H9 (cell line): ENCODE results near the gene AGBL4. TPM values are rescaled to one million over a fixed set of nuclear protein-coding genes. Genes with fewer than 3 reads are reported as not detected.

Experiments used
- DNase-seq: peaks from one replicate; pipeline ENCODE4 v3.0.0-alpha.2; 2017
- H2AFZ ChIP-seq: one replicate; pipeline ENCODE4 v1.6.1; 2013; ENCODE audit warnings: mild to moderate bottlenecking, low read length, control low read depth, moderate library complexity
- H2AK5ac ChIP-seq: 2 replicates; pipeline ENCODE4 v1.6.1; 2013; ENCODE audit warnings: low read length, control low read depth, mixed read lengths; ENCODE audit not compliant: insufficient read length
- H2BK120ac ChIP-seq: one replicate; pipeline ENCODE4 v1.6.1; 2013; ENCODE audit warnings: low read depth, mild to moderate bottlenecking, low read length, control low read depth, inconsistent platforms; ENCODE audit not compliant: poor library complexity, severe bottlenecking
- H2BK12ac ChIP-seq: 2 replicates; pipeline ENCODE4 v1.6.1; 2013; ENCODE audit warnings: low read length, control low read depth, mixed read lengths, low read depth; ENCODE audit not compliant: insufficient read length
- H2BK15ac ChIP-seq: 2 replicates; pipeline ENCODE4 v1.6.1; 2013; ENCODE audit warnings: low read depth, low read length, control low read depth
- H2BK20ac ChIP-seq: one replicate; pipeline ENCODE4 v1.6.1; 2013; ENCODE audit warnings: low read depth, mild to moderate bottlenecking, low read length, control low read depth, inconsistent platforms; ENCODE audit not compliant: poor library complexity, severe bottlenecking
- H2BK5ac ChIP-seq: 2 replicates; pipeline ENCODE4 v1.6.1; 2013; ENCODE audit warnings: low read length, control low read depth, mixed read lengths; ENCODE audit not compliant: insufficient read length
- H3K14ac ChIP-seq: 2 replicates; pipeline ENCODE4 v1.6.1; 2013; ENCODE audit warnings: low read length, control low read depth; ENCODE audit not compliant: insufficient read depth
- H3K18ac ChIP-seq: 2 replicates; pipeline ENCODE4 v1.6.1; 2013; ENCODE audit warnings: low read depth, mild to moderate bottlenecking, mixed read lengths, low read length, control low read depth; ENCODE audit not compliant: insufficient read length
- H3K23ac ChIP-seq: 2 replicates; pipeline ENCODE4 v1.6.1; 2013; ENCODE audit warnings: low read length, control low read depth, mixed read lengths, low read depth; ENCODE audit not compliant: insufficient read length
- H3K23me2 ChIP-seq: 2 replicates; pipeline ENCODE4 v1.6.1; 2013; ENCODE audit warnings: low read depth, mild to moderate bottlenecking, mixed read lengths, low read length, control low read depth; ENCODE audit not compliant: insufficient read length, poor library complexity, severe bottlenecking
- H3K27ac ChIP-seq: 2 replicates; pipeline ENCODE4 v1.5.1; 2013; ENCODE audit warnings: low read length, control low read depth, mixed read lengths, low read depth; ENCODE audit not compliant: insufficient read length
- H3K27me3 ChIP-seq: 2 replicates; pipeline ENCODE4 v1.6.1; 2013; ENCODE audit warnings: low read length, control low read depth, inconsistent platforms; ENCODE audit not compliant: insufficient read depth
- H3K4ac ChIP-seq: 2 replicates; pipeline ENCODE4 v1.6.1; 2013; ENCODE audit warnings: low read depth, mild to moderate bottlenecking, control low read depth, inconsistent platforms, low read length, moderate library complexity
- H3K4me1 ChIP-seq: 2 replicates; pipeline ENCODE4 v1.6.1; 2013; ENCODE audit warnings: low read length, control low read depth, inconsistent platforms; ENCODE audit not compliant: insufficient read depth
- H3K4me2 ChIP-seq: 2 replicates; pipeline ENCODE4 v1.6.1; 2013; ENCODE audit warnings: low read length, control low read depth, mixed read lengths; ENCODE audit not compliant: insufficient read length, insufficient read depth
- H3K56ac ChIP-seq: 2 replicates; pipeline ENCODE4 v1.6.1; 2013; ENCODE audit warnings: low read depth, mild to moderate bottlenecking, mixed read lengths, low read length, control low read depth; ENCODE audit not compliant: insufficient read length
- H3K79me1 ChIP-seq: 2 replicates; pipeline ENCODE4 v1.6.1; 2013; ENCODE audit warnings: low read depth, mild to moderate bottlenecking, moderate library complexity, low read length, control low read depth, inconsistent platforms; ENCODE audit not compliant: insufficient read depth, poor library complexity, severe bottlenecking
- H3K79me2 ChIP-seq: 2 replicates; pipeline ENCODE4 v1.6.1; 2013; ENCODE audit warnings: low read length, control low read depth, inconsistent platforms; ENCODE audit not compliant: insufficient read depth
- H3K9ac ChIP-seq: 2 replicates; pipeline ENCODE4 v1.6.1; 2013; ENCODE audit warnings: low read length, control low read depth, mixed read lengths; ENCODE audit not compliant: insufficient read length; ENCODE audit errors: extremely low read depth
- H3K9me3 ChIP-seq: one replicate; pipeline ENCODE4 v1.6.1; 2013; ENCODE audit warnings: low read depth, low read length, inconsistent platforms; ENCODE audit not compliant: control insufficient read depth
- H3T11ph ChIP-seq: one replicate; pipeline ENCODE4 v1.6.1; 2013; ENCODE audit warnings: mild to moderate bottlenecking, low read length, control low read depth, inconsistent platforms
- H4K20me1 ChIP-seq: one replicate; pipeline ENCODE4 v1.6.1; 2013; ENCODE audit not compliant: control insufficient read depth, insufficient read length, insufficient read depth
- H4K5ac ChIP-seq: 2 replicates; pipeline ENCODE4 v1.6.1; 2013; ENCODE audit warnings: low read depth, mild to moderate bottlenecking, mixed read lengths, low read length, control low read depth; ENCODE audit not compliant: insufficient read length
- H4K8ac ChIP-seq: replicated peaks from 2 replicates; pipeline ENCODE4 v1.6.1; 2013; ENCODE audit warnings: low read length, control low read depth, mixed read lengths, low read depth; ENCODE audit not compliant: insufficient read length
- H4K91ac ChIP-seq: 2 replicates; pipeline ENCODE4 v1.6.1; 2013; ENCODE audit warnings: low read depth, mild to moderate bottlenecking, moderate library complexity, mixed read lengths, low read length, control low read depth; ENCODE audit not compliant: insufficient read length
- H3K27ac Mint-ChIP-seq, 3 experiments: 2 replicates in 2 of 3; 3 replicates in 1 of 3; pipeline ENCODE4 v1.8.0; 2020 to 2021; ENCODE audit warnings: mixed read lengths in 3 of 3, mild to moderate bottlenecking in 1 of 3, moderate library complexity in 1 of 3
- H3K27me3 Mint-ChIP-seq: 2 replicates; pipeline ENCODE4 v1.8.0; 2021; ENCODE audit warnings: low read depth, mild to moderate bottlenecking, moderate library complexity, mixed read lengths
- H3K36me3 Mint-ChIP-seq, 3 experiments: 2 replicates in 2 of 3; 3 replicates in 1 of 3; pipeline ENCODE4 v1.8.0; 2020 to 2021; ENCODE audit warnings: low read depth in 3 of 3, mixed read lengths in 3 of 3; ENCODE audit not compliant: insufficient read depth in 1 of 3
- H3K4me1 Mint-ChIP-seq, 2 experiments: 2 replicates each; pipeline ENCODE4 v1.8.0; 2020; ENCODE audit warnings: mixed read lengths in 2 of 2
- H3K4me3 Mint-ChIP-seq, 2 experiments: 2 replicates in 1 of 2; 3 replicates in 1 of 2; pipeline ENCODE4 v1.8.0; 2020 to 2021; ENCODE audit warnings: mild to moderate bottlenecking in 2 of 2, mixed read lengths in 2 of 2, moderate library complexity in 1 of 2
- H3K9me3 Mint-ChIP-seq, 2 experiments: 2 replicates in 1 of 2; 3 replicates in 1 of 2; pipeline ENCODE4 v1.8.0; 2020; ENCODE audit warnings: mild to moderate bottlenecking in 2 of 2, mixed read lengths in 2 of 2, moderate library complexity in 1 of 2
- CTCF ChIP-seq: fragments of 200-600 bp; sonication (generic); conservative IDR thresholded peaks from 3 replicates; pipeline ENCODE4 v1.8.0; 2021; ENCODE audit warnings: antibody characterized with exemption, mild to moderate bottlenecking
- WGBS: extraction: QIAGEN DNeasy Blood & Tissue Kit; methylation state at CpG from one replicate; pipeline ENCODE4 v1.1.7; 2013; ENCODE audit warnings: missing lambda C conversion rate, low lambda C conversion rate, mixed read lengths; ENCODE audit not compliant: insufficient read length; ENCODE audit errors: extremely low coverage; 5-methylcytosine and 5-hydroxymethylcytosine counted together
- total RNA-seq: library from RNA; stranded (reverse); gene quantifications from 2 replicates; pipeline ENCODE4 v1.2.1, GENCODE V29; 2021

Gene AGBL4
- total RNA-seq, 1 experiment from 2014 or later = not detected

GRCh38 chr1:48931506-48932192, 1092.1 kb downstream of the AGBL4 start:
- no peak overlapping the region for H2BK5ac ChIP-seq
- H3K4me1 ChIP-seq = no peaks in the 10 kb centered on the region
- H3K27me3 Mint-ChIP-seq = peaks cover 3% of the 10 kb centered on the region; the same call in 1 of the 2 replicates
- H3K36me3 Mint-ChIP-seq = peaks cover 0 to 32% (median 0%) of the 10 kb centered on the region in 3 experiments; a peak in 3 of 7 replicates
- H4K5ac ChIP-seq = no peak overlapping the region
- H3K79me2 ChIP-seq = no peaks in the 10 kb centered on the region
- no peaks in the 10 kb centered on the region for H3K27me3 ChIP-seq
- no peaks in the 10 kb centered on the region for H3K4me1 Mint-ChIP-seq
- H3K4me2 ChIP-seq = no peak overlapping the region
- H4K91ac ChIP-seq = no peak overlapping the region
- no peak overlapping the region for H3K4me3 Mint-ChIP-seq
- no peak overlapping the region for H3K9ac ChIP-seq
- H2BK20ac ChIP-seq = no peak overlapping the region
- H3K27ac Mint-ChIP-seq = no peak overlapping the region
- peaks cover 39 to 93% of the 10 kb centered on the region in 2 experiments for H3K9me3 Mint-ChIP-seq
- DNase-seq = no peak
- H3K56ac ChIP-seq = no peak overlapping the region
- no peak overlapping the region for H3K27ac ChIP-seq
- no peak overlapping the region for H3T11ph ChIP-seq
- H2BK15ac ChIP-seq = no peak overlapping the region
- H2BK12ac ChIP-seq = no peak overlapping the region
- H3K4ac ChIP-seq = no peak overlapping the region
- H3K23me2 ChIP-seq = no peaks in the 10 kb centered on the region
- no peak overlapping the region for H4K8ac ChIP-seq
- no peak overlapping the region for H2BK120ac ChIP-seq
- H3K79me1 ChIP-seq = no peaks in the 10 kb centered on the region
- no CpG with 5 or more reads among the region's 7 CpGs for WGBS
- no peak for TF ChIP-seq CTCF
- H3K9me3 ChIP-seq = peaks cover 6% of the 10 kb centered on the region
- no peak overlapping the region for H3K14ac ChIP-seq
- H4K20me1 ChIP-seq = no peaks in the 10 kb centered on the region
- no peak overlapping the region for H3K23ac ChIP-seq
- no peak overlapping the region for H2AK5ac ChIP-seq
- no peak overlapping the region for H3K18ac ChIP-seq
- H2AFZ ChIP-seq = no peak overlapping the region
